Head of caudate nucleus (tissue), 42 donors: Measurements from ENCODE around the gene PSRC1.

Experiments used
- DNase-seq, 42 donors: peaks; one replicate each; pipeline versions ENCODE4 v3.0.0 to v3.0.0-alpha.2; 2020 to 2021; ENCODE audit warnings: mixed read lengths in 7 of 42
- intact Hi-C: fragments of 100-400 bp; cut with DNase I; formaldehyde crosslinking; loops from one replicate; pipeline ENCODE4 v1.15.0; 2022

Gene PSRC1

DNA sequence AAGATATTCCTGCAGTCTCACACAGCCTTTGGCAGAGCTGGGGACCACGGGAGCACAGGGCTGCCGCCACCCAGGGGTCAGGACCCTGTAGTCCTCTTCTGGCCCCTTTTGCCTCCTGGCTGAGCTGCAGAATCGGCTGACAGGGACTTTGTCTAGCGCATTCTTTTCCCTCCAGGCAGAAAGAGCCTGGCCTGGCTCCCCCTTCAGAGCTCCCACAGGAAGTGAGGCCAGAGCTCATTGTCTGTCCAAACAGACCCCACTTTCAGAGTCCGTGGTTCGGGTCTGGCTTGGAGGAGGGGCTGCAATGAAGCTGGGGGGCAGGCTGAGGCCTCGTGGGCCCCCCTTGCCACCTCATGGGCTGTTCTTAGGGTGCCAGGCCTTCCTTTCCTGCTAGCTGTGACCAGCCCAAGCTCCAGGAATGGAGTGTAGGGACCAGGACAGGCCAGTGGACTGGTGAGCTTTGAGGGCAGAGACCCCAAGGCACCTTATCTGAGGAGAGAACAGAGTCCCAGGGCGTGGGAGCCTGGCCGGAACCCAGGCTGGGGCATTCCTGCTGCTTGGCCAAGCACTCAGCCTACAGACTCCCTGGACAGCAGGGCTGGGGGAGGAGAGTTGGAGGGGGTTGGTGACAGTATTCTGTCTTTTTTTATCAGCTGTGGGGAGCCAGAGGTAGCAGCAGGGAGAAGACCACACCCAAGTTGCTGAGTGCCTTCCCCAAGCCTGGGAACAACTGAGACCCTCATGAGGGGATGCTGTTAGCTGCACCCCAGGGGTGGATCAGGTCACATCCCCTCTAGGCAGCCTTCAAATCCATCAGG, 28.9 kb downstream of the PSRC1 start:
- intact Hi-C loops, result no loop called here
- peak in 7 of 42 donors; percentile 38 to 68 (median 58) for DNase-seq

DNA sequence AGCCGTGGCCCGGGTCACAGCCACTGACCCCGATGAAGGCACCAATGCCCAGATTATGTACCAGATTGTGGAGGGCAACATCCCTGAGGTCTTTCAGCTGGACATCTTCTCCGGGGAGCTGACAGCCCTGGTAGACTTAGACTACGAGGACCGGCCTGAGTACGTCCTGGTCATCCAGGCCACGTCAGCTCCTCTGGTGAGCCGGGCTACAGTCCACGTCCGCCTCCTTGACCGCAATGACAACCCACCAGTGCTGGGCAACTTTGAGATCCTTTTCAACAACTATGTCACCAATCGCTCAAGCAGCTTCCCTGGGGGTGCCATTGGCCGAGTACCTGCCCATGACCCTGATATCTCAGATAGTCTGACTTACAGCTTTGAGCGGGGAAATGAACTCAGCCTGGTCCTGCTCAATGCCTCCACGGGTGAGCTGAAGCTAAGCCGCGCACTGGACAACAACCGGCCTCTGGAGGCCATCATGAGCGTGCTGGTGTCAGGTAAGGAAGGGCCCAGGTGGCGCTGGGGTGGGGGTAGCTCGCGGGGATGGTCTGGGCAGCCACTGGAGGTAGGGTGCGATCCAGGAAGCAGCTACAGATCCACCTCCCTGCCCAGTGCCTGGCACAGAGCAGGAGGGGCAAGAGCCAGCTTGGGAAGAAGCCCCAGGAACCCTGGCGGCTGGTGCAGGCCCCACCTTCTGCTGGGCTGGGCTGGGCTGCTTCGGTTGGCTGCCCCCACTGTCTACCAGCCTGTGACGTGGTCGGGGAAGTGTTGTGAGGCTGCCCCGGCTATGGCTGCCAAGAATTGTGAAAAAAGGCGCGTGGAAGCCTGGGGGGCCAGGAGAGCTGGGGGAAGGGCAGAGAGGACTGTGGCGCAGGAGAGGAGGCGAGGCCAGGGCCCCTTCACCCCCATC, 29.8 kb downstream of the PSRC1 start:
- intact Hi-C loops, result no loop called here
- DNase-seq, result peak; percentile 67 to 96 (median 89)

DNA sequence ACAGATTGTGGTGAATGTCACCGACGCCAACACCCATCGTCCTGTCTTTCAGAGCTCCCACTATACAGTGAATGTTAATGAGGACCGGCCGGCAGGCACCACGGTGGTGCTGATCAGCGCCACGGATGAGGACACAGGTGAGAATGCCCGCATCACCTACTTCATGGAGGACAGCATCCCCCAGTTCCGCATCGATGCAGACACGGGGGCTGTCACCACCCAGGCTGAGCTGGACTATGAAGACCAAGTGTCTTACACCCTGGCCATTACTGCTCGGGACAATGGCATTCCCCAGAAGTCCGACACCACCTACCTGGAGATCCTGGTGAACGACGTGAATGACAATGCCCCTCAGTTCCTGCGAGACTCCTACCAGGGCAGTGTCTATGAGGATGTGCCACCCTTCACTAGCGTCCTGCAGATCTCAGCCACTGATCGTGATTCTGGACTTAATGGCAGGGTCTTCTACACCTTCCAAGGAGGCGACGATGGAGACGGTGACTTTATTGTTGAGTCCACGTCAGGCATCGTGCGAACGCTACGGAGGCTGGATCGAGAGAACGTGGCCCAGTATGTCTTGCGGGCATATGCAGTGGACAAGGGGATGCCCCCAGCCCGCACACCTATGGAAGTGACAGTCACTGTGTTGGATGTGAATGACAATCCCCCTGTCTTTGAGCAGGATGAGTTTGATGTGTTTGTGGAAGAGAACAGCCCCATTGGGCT, 30.6 kb downstream of the PSRC1 start:
- intact Hi-C loops, result no loop called here
- peak in 1 of 42 donors; percentile 31 for DNase-seq

DNA sequence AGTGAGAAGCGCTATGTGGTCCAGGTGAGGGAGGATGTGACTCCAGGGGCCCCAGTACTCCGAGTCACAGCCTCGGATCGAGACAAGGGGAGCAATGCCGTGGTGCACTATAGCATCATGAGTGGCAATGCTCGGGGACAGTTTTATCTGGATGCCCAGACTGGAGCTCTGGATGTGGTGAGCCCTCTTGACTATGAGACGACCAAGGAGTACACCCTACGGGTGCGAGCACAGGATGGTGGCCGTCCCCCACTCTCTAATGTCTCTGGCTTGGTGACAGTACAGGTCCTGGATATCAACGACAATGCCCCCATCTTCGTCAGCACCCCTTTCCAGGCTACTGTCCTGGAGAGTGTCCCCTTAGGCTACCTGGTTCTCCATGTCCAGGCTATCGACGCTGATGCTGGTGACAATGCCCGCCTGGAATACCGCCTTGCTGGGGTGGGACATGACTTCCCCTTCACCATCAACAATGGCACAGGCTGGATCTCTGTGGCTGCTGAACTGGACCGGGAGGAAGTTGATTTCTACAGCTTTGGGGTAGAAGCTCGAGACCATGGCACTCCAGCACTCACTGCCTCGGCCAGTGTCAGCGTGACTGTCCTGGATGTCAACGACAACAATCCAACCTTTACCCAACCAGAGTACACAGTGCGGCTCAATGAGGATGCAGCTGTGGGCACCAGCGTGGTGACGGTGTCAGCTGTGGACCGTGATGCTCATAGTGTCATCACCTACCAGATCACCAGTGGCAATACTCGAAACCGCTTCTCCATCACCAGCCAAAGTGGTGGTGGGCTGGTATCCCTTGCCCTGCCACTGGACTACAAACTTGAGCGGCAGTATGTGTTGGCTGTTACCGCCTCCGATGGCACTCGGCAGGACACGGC, 31.4 kb downstream of the PSRC1 start:
- intact Hi-C loops, result no loop called here
- peak in 2 of 42 donors; percentile 12 to 41 for DNase-seq

DNA sequence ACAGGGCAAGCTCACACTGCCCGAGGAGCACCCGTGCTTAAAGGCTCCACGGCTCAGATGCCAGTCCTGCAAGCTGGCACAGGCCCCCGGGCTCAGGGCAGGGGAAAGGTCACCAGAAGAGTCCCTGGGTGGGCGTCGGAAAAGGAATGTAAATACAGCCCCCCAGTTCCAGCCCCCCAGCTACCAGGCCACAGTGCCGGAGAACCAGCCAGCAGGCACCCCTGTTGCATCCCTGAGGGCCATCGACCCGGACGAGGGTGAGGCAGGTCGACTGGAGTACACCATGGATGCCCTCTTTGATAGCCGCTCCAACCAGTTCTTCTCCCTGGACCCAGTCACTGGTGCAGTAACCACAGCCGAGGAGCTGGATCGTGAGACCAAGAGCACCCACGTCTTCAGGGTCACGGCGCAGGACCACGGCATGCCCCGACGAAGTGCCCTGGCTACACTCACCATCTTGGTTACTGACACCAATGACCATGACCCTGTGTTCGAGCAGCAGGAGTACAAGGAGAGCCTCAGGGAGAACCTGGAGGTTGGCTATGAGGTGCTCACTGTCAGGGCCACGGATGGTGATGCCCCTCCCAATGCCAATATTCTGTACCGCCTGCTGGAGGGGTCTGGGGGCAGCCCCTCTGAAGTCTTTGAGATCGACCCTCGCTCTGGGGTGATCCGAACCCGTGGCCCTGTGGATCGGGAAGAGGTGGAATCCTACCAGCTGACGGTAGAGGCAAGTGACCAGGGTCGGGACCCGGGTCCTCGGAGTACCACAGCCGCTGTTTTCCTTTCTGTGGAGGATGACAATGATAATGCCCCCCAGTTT, 32.3 kb downstream of the PSRC1 start:
- peak in 3 of 42 donors; percentile 25 to 44 (median 29) for DNase-seq

DNA sequence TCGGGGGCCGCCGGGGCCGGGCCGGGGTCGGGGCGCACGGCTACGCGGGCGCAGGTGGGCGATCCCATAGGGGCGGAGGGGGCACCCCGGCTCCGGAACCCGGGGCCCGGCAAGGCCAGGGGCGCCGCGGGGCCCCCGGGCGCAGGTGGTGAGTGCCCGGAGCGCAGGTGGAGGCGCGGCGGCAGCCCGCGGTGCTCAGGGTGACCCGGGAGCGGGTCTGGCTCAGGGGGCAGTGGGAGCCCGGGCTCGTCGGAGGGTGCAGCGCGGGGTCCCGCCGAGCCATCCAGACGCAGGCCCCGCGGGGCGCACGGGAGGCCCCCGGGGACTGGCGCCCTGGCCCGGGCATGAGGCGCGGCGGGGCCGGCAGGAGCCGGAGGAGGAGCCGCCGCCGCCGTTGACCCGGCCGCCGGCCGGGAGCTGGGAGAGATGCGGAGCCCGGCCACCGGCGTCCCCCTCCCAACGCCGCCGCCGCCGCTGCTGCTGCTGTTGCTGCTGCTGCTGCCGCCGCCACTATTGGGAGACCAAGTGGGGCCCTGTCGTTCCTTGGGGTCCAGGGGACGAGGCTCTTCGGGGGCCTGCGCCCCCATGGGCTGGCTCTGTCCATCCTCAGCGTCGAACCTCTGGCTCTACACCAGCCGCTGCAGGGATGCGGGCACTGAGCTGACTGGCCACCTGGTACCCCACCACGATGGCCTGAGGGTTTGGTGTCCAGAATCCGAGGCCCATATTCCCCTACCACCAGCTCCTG, 33.1 kb downstream of the PSRC1 start:
- intact Hi-C loops, result no loop called here
- DNase-seq, result peak in 7 of 42 donors; percentile 21 to 60 (median 42)

More for the DNA sequence above, 32.3 kb downstream of the PSRC1 start:
- intact Hi-C loops, result no loop called here

DNA sequence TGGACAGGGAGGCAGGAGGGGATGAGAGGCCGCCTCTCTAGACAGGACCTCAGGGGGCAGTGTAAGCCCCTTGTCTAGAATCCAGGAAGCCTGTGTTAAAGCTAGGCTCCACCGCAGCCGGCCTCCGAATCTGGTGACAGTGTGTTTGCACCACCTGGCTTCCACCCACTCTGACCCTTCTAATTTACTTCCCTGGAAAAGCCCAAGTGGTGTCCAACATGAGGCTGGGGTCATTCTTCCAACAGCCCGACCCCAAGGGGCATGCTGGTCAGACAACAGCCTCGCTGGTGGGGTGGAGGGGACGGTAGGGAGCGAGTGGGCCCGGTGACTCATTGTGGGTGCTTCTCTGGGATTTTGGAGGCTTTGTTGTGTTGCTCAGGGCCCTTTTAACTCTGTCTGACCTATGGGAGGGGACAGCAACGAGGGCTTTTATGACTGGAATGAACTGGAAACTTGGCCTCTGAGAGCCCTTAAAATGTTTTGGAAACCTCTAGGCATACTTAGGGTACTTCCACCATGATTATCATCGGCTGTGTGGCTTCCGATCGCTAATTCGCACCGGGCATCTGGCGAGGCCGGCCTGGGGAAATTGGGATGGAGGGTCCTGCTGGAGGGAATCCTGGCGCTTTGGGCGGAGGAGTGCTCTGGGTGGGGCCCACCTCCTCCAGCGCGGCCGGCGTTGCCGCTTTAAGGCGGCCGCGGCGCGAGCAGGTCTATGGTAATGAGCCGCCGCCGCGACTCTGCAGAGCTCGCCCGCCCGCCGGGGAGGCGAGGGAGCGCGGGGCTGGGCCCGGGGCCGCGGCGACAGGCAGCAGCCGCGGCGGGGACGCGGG, 33.9 kb downstream of the PSRC1 start, which contains the start of gene CELSR2:
Gene CELSR2 (plus strand): TSS at position 743 of the 833 bp plus-strand sequence. CDS start 541 bp downstream, outside the sequence.
- intact Hi-C loops, result no loop called here
- DNase-seq, result peak in 41 of 42 donors; percentile 56 to 91 (median 80)

DNA sequence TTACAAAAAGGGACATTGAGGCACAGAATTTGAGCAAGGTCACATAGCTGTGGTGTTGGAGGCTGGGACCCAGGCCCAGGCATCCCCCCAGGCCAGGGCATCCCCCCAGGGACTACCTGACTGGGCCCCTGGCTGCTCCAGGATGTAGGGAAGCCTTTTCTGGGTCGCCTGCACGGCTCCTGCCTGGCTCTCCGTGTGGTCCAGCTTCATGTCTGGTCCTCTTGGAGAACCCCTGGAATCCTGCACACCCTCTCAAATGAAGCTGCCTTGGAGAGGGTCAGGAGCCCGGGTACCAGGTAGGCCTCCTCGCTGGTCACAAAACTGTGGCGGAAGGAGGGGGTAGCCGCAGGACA, 34.5 kb downstream of the PSRC1 start:
- no peak for DNase-seq
- intact Hi-C loops, result no loop called here

DNA sequence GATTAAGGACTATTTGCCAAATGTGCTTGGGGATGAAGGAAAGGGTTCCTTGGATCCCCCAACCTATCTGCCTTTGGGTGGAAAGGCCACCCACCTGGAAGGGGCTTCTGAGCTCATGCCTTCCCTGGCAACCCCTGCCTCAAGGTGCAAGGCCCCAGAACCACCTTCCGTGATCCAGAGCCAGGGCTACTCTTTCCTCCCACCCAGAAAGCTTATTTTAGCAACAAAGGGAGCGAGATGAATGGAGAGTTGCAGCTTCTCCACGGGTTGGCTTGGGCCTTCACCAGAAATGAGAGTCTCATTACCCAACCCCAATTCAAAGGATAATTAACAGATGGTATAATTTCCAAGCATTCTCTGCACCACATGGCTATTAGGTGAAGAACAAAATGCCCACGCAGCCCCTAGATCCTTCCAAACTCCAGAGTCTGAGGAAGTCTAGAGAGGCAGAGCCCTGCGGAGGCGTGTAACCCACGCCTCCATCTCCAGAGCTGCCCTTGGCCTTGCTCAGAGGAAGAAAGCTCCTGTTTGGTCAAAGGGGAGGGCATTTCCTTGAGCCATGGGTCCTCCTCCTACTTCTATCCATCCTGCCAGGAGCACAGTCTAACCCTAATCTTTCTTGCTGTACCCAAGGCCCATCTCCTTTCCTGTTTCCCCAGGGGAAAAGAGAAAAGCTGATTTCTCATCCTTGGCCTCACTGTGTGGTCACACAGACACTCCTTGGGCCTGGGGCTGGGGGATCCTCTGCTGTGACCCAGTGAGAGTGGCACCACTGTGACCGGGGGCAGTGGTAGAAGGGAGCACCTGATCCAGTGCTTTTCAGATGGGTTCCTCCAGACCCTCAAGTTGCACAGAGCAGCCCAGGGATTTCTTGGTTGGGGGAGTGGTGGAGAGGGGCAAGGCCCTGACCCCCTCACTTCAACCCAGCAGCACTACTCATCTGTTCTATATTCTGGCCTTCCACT, 35.3 kb downstream of the PSRC1 start:
- DNase-seq, result peak in 1 of 42 donors; percentile 17
- intact Hi-C loops, result no loop called here

DNA sequence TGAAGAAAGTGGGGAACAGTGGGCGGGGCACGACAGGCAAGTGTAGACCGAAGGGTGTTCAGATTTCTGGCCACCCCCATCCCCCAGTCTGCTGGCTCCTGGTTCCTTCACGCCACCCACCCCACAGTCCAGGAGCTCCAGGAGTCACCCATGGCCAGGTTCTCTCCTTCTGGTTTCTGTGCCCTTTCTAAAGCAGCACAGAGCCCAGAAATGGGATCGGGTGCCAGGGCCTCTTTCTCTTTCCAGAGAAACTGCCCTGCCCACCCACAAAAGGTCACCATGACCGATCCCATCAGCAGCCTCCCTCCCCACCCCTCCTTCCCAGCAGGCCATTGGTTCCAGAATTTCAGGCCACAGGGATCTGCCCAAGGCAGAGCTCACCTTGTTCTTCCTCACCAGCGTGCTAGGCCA, 36.8 kb downstream of the PSRC1 start:
- DNase-seq, result peak in 2 of 42 donors; percentile 2 to 14
- intact Hi-C loops, result no loop called here

DNA sequence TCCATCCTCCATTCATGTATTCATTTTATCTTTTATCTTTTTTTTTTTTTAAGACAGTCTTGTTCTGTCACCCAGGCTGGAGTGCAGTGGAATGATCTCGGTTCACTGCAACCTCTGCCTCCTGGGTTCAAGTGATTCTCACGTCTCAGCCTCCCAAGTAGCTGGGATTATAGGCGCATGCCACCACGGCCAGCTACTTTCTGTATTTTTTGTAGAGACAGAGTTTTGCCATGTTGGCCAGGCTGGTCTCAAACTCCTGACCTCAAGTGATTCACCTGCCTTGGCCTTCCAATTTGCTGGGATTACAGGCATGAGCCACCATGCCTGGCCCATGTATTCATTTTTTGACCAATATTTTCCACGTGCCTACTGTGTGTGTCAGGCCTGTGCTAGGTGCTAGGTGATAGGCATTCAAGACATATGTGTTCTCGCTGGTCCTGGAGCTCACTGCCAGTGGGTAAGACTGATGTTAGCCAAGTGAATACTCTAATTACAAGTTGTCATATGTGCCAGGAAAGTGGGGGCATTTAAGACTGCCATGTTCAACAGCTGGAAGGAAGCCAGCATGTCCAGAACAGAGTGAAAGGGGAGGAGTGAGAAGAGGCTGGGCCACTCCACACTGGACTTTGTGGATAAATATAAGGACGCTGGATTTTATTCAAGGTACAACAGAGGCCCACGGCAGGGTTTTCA, 38.9 kb downstream of the PSRC1 start:
- intact Hi-C loops, result no loop called here
- no peak for DNase-seq

DNA sequence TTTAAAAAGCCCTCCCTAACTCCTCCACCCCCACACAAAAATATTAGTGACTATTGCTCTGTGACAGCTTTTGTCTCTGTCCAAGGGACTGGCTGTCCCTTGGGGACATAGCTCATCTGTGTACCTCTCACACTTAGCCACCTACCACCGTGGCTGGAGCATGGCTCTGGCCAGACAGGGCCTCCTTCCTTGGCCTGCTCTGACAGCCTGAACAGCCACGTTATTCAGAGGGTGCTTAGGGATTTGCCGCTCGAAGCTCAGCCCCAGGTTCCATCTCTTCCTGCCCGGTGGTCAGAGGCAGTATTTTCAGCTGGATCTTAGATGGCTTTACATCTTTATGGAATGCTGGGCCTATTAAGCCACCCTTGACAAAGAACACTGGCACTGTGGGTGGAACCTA, 39.7 kb downstream of the PSRC1 start:
- intact Hi-C loops, result no loop called here
- no peak for DNase-seq

DNA sequence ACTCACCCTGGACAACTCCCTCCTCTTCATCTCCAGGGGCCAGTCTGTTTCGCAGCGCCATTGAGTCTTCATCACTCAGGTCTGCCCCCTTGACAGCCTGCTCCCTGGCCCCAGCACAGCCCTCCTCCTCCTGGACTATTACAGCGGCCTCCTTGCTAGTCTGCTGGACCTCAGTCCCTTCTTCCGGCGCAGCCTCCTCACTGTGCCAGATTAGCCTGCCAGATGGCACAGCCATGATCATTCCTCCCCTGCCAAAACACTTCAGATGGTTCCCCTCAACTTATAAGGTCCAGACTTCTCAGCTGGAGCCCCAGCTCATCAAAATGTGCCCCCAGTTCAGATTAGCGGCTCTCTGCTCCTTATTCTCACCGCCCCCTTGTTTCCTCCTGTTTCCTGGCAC, 40.6 kb downstream of the PSRC1 start:
- peak in 4 of 42 donors; percentile 41 to 70 (median 50) for DNase-seq
- intact Hi-C loops, result no loop called here

DNA sequence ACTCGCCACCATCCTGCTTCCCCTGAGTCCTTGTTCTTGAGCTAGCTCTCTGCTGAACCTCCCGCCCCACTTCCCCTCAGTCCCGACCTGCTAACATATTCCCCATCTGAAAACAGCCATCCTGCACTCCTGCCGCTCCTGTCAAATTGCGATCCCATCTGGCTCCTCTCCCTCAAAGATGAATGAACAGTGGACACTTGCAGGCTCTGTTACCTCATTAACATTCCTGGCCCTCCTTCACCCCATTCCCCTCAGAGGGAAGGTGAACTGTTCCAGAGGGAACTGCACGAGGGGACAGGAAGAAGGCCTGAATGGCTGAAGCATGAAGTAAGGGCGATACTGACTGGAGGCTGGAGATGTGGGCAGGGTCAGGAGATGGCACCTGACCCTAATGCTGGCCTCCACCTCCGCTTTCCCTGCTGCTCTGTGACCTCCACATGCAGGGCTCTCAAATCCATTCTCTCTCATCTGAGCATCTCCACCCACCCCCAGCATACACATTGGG, 41.1 kb downstream of the PSRC1 start:
- DNase-seq, result peak in 1 of 42 donors; percentile 50
- intact Hi-C loops, result no loop called here
